ENCODE measurements around the gene DPP3. TPM values are rescaled to one million over a fixed set of nuclear protein-coding genes. Genes with fewer than 3 reads are reported as not detected.

Gene DPP3
- polyA plus RNA-seq, 1 of the 3 experiments (the other 2 are of a cell fraction), result 70.6 TPM

DNA sequence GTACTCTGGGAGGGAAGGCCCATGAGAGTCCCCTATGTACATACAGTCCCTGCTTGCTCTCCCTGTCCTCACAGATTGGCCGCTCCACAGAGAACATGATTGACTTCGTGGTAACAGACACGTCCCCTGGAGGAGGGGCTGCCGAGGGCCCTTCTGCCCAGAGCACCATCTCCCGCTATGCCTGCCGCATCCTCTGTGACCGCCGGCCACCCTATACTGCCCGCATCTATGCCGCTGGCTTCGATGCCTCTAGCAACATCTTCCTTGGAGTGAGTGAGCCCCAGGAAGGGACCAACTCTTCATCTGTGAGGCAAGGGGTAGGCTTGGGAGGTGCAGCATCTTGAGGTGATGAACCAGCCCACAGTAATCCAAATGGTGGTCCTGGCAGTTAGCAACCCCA is 7.1 kb upstream of the DPP3 start:
- 93% methylated on average over 11 of the region's 11 CpGs for WGBS (ENCODE audit: low lambda C conversion rate)
- Histone ChIP-seq H4K20me1 (ENCODE audit: insufficient read depth) (no peaks in the 10 kb centered on the region), H3K9me3 (no peaks in the 10 kb centered on the region), H3K27me3 (ENCODE audit: insufficient read depth) (no peaks in the 10 kb centered on the region), H3K27ac (ENCODE audit: low read depth in 2 of 2, low read length in 1 of 2) (no peak overlapping the region), H3K4me1 (ENCODE audit: control insufficient read depth in 1 of 2, insufficient read depth in 2 of 2, low read depth in 1 of 2, low read length in 1 of 2) (peaks cover 0 to under 1% of the 10 kb centered on the region in 2 experiments; a peak in 1 of 4 replicates), H3K36me3 (replicated peaks in 1 of 2; ENCODE audit: control insufficient read depth in 1 of 2, insufficient read depth in 2 of 2, low read length in 1 of 2) (peaks cover 6 to 23% of the 10 kb centered on the region in 2 experiments), H3K4me2 (no peak overlapping the region), H3K9me2 (no peaks in the 10 kb centered on the region), H3F3A (replicated peaks; ENCODE audit: insufficient read depth) (no peaks in the 10 kb centered on the region), H3K4me3 (ENCODE audit: low read depth in 2 of 2, low read length in 1 of 2) (no peak overlapping the region), H3K9ac (no peak overlapping the region), H2AFZ (ENCODE audit: low read depth) (no peak overlapping the region), H3K79me2 (ENCODE audit: insufficient read depth) (no peaks in the 10 kb centered on the region)
- POLR2A ChIA-PET, result no interaction called here
- DNase-seq, result no peak
- TF ChIP-seq NRF1 (IDR thresholded peaks at IDR 0.05; ENCODE audit: low read depth, low read length) (no peak), NFIC (IDR thresholded peaks at IDR 0.05; ENCODE audit: borderline replicate concordance) (no peak), JUND (IDR thresholded peaks at IDR 0.05) (no peak), SMC3 (IDR thresholded peaks at IDR 0.05; ENCODE audit: low read depth, low read length) (no peak), GATA2 (CRISPR knock-in tag; IDR thresholded peaks at IDR 0.05) (no peak), TAF1 (IDR thresholded peaks at IDR 0.05; ENCODE audit: borderline replicate concordance, low read depth, low read length) (no peak), CHD2 (IDR thresholded peaks at IDR 0.05; ENCODE audit: low read length, partially characterized antibody) (no peak), ELF1 (IDR thresholded peaks at IDR 0.05) (no peak), SIN3A (IDR thresholded peaks at IDR 0.05; ENCODE audit: borderline replicate concordance, low read depth, low read length) (no peak), RFX5 (IDR thresholded peaks at IDR 0.05; ENCODE audit: low read length) (no peak), MEF2A (IDR thresholded peaks at IDR 0.05; ENCODE audit: borderline replicate concordance, low read depth) (no peak), TCF12 (IDR thresholded peaks at IDR 0.05) (no peak)
- TF ChIP-seq, protein P1, sequence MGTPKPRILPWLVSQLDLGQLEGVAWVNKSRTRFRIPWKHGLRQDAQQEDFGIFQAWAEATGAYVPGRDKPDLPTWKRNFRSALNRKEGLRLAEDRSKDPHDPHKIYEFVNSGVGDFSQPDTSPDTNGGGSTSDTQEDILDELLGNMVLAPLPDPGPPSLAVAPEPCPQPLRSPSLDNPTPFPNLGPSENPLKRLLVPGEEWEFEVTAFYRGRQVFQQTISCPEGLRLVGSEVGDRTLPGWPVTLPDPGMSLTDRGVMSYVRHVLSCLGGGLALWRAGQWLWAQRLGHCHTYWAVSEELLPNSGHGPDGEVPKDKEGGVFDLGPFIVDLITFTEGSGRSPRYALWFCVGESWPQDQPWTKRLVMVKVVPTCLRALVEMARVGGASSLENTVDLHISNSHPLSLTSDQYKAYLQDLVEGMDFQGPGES (IDR thresholded peaks at IDR 0.05; ENCODE audit: low read depth, low read length), result no peak
- TF ChIP-seq, protein P2, sequence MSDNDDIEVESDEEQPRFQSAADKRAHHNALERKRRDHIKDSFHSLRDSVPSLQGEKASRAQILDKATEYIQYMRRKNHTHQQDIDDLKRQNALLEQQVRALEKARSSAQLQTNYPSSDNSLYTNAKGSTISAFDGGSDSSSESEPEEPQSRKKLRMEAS (IDR thresholded peaks at IDR 0.05; ENCODE audit: low read depth), result no peak
- TF ChIP-seq, protein P3, sequence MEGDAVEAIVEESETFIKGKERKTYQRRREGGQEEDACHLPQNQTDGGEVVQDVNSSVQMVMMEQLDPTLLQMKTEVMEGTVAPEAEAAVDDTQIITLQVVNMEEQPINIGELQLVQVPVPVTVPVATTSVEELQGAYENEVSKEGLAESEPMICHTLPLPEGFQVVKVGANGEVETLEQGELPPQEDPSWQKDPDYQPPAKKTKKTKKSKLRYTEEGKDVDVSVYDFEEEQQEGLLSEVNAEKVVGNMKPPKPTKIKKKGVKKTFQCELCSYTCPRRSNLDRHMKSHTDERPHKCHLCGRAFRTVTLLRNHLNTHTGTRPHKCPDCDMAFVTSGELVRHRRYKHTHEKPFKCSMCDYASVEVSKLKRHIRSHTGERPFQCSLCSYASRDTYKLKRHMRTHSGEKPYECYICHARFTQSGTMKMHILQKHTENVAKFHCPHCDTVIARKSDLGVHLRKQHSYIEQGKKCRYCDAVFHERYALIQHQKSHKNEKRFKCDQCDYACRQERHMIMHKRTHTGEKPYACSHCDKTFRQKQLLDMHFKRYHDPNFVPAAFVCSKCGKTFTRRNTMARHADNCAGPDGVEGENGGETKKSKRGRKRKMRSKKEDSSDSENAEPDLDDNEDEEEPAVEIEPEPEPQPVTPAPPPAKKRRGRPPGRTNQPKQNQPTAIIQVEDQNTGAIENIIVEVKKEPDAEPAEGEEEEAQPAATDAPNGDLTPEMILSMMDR (IDR thresholded peaks at IDR 0.05), result no peak
- TF ChIP-seq, protein P4, sequence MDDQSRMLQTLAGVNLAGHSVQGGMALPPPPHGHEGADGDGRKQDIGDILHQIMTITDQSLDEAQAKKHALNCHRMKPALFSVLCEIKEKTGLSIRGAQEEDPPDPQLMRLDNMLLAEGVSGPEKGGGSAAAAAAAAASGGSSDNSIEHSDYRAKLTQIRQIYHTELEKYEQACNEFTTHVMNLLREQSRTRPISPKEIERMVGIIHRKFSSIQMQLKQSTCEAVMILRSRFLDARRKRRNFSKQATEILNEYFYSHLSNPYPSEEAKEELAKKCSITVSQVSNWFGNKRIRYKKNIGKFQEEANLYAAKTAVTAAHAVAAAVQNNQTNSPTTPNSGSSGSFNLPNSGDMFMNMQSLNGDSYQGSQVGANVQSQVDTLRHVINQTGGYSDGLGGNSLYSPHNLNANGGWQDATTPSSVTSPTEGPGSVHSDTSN (IDR thresholded peaks at IDR 0.05), result no peak
- TF ChIP-seq, protein P5, sequence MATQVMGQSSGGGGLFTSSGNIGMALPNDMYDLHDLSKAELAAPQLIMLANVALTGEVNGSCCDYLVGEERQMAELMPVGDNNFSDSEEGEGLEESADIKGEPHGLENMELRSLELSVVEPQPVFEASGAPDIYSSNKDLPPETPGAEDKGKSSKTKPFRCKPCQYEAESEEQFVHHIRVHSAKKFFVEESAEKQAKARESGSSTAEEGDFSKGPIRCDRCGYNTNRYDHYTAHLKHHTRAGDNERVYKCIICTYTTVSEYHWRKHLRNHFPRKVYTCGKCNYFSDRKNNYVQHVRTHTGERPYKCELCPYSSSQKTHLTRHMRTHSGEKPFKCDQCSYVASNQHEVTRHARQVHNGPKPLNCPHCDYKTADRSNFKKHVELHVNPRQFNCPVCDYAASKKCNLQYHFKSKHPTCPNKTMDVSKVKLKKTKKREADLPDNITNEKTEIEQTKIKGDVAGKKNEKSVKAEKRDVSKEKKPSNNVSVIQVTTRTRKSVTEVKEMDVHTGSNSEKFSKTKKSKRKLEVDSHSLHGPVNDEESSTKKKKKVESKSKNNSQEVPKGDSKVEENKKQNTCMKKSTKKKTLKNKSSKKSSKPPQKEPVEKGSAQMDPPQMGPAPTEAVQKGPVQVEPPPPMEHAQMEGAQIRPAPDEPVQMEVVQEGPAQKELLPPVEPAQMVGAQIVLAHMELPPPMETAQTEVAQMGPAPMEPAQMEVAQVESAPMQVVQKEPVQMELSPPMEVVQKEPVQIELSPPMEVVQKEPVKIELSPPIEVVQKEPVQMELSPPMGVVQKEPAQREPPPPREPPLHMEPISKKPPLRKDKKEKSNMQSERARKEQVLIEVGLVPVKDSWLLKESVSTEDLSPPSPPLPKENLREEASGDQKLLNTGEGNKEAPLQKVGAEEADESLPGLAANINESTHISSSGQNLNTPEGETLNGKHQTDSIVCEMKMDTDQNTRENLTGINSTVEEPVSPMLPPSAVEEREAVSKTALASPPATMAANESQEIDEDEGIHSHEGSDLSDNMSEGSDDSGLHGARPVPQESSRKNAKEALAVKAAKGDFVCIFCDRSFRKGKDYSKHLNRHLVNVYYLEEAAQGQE (IDR thresholded peaks at IDR 0.05; ENCODE audit: low read depth, low read length), result no peak
- TF ChIP-seq, protein P6, sequence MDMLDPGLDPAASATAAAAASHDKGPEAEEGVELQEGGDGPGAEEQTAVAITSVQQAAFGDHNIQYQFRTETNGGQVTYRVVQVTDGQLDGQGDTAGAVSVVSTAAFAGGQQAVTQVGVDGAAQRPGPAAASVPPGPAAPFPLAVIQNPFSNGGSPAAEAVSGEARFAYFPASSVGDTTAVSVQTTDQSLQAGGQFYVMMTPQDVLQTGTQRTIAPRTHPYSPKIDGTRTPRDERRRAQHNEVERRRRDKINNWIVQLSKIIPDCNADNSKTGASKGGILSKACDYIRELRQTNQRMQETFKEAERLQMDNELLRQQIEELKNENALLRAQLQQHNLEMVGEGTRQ (IDR thresholded peaks at IDR 0.05; ENCODE audit: borderline replicate concordance, low read depth, low read length), result no peak
- CTCF ChIA-PET, result interaction anchor here (2.5 kb wide), 1 partner anchor 87 kb away, joined by 7 read pairs; no protein-coding TSS in a partner anchor
